Fibroblast of lung (primary cell): ENCODE data around the gene GSE1. TPM values are rescaled to one million over a fixed set of nuclear protein-coding genes. Genes with fewer than 3 reads are reported as not detected.

Source experiments
- DNase-seq, 2 donors: peaks; one replicate each; pipeline versions ENCODE4 v3.0.0 to v3.0.0-alpha.2; 2010; ENCODE audit warnings: low read depth in 2 of 2
- H2AFZ ChIP-seq: 2 replicates; pipeline ENCODE4 v1.5.1; 2012; ENCODE audit warnings: low read length, control low read depth, inconsistent platforms
- H3K27ac ChIP-seq: 2 replicates; pipeline ENCODE4 v1.5.1; 2011; ENCODE audit warnings: low read length, control low read depth; ENCODE audit not compliant: insufficient read depth
- H3K27me3 ChIP-seq: 2 replicates; pipeline ENCODE4 v1.5.1; 2011; ENCODE audit warnings: mild to moderate bottlenecking, low read length; ENCODE audit not compliant: control insufficient read depth, insufficient read depth
- H3K36me3 ChIP-seq: 2 replicates; pipeline ENCODE4 v1.5.1; 2011; ENCODE audit warnings: low read length; ENCODE audit not compliant: control insufficient read depth, insufficient read depth
- H3K4me1 ChIP-seq: 2 replicates; pipeline ENCODE4 v1.5.1; 2011; ENCODE audit warnings: low read length; ENCODE audit not compliant: control insufficient read depth, insufficient read depth; ENCODE audit errors: extremely low read depth
- H3K4me2 ChIP-seq: 2 replicates; pipeline ENCODE4 v1.5.1; 2011; ENCODE audit warnings: low read length, control low read depth; ENCODE audit not compliant: insufficient read depth; ENCODE audit errors: extremely low read depth
- H3K4me3 ChIP-seq, 4 experiments: fragments of 200-600 bp in 1 of 4; sonication (generic) in 1 of 4; replicated peaks in 1 of 4; 2 replicates each; pipeline ENCODE4 v1.5.1; 2011 to 2016; ENCODE audit warnings: low read length in 4 of 4, low read depth in 3 of 4, mild to moderate bottlenecking in 3 of 4, control low read depth in 2 of 4, inconsistent platforms in 1 of 4, mixed read lengths in 1 of 4; ENCODE audit not compliant: insufficient read depth in 1 of 4; ENCODE audit errors: control extremely low read depth in 1 of 4
- H3K79me2 ChIP-seq: 2 replicates; pipeline ENCODE4 v1.5.1; 2012; ENCODE audit warnings: mild to moderate bottlenecking, low read length, inconsistent platforms; ENCODE audit not compliant: control insufficient read depth, insufficient read depth
- H3K9ac ChIP-seq: 2 replicates; pipeline ENCODE4 v1.5.1; 2011; ENCODE audit warnings: mild to moderate bottlenecking, low read length, control low read depth; ENCODE audit not compliant: insufficient read depth
- H3K9me3 ChIP-seq: 2 replicates; pipeline ENCODE4 v1.5.1; 2012; ENCODE audit warnings: low read depth, low read length; ENCODE audit not compliant: control insufficient read depth, insufficient read depth
- H4K20me1 ChIP-seq: 2 replicates; pipeline ENCODE4 v1.5.1; 2011; ENCODE audit warnings: low read length; ENCODE audit not compliant: control insufficient read depth, insufficient read depth; ENCODE audit errors: extremely low read depth
- EZH2 ChIP-seq: IDR thresholded peaks from 2 replicates; pipeline ENCODE4 v1.5.1; 2012; ENCODE audit warnings: low read length, control low read depth, mild to moderate bottlenecking; ENCODE audit errors: missing control alignments
- polyA plus RNA-seq, 2 donors: library from polyadenylated mRNA; depleted of rRNA in 1 of 2; stranded (reverse) in 1 of 2; unstranded in 1 of 2; fragments of >200 nt; gene quantifications; 2 replicates each; pipeline ENCODE4 v1.2.1, GENCODE V29; 2011 to 2012; ENCODE audit warnings: missing spikeins in 1 of 2
- total RNA-seq: library from RNA; depleted of rRNA; stranded (reverse); fragments of >200 nt; gene quantifications from 2 replicates; pipeline ENCODE4 v1.2.1, GENCODE V29; 2014
- TF ChIP-seq, protein P1 (sequence below), 2 donors: IDR thresholded peaks in 1 of 2; conservative IDR thresholded peaks in 1 of 2; 1 replicate in 1 of 2; 2 replicates in 1 of 2; pipeline ENCODE4 v1.5.1; 2011 to 2012; ENCODE audit warnings: low read length in 2 of 2, control low read depth in 1 of 2, inconsistent platforms in 1 of 2, low read depth in 1 of 2, mild to moderate bottlenecking in 1 of 2

The GSE1 gene
- total and polyA plus RNA-seq, 2 donors (not counting 1 experiment from before 2014, with no cell fraction given) = 11.0 to 35.7 TPM

DNA sequence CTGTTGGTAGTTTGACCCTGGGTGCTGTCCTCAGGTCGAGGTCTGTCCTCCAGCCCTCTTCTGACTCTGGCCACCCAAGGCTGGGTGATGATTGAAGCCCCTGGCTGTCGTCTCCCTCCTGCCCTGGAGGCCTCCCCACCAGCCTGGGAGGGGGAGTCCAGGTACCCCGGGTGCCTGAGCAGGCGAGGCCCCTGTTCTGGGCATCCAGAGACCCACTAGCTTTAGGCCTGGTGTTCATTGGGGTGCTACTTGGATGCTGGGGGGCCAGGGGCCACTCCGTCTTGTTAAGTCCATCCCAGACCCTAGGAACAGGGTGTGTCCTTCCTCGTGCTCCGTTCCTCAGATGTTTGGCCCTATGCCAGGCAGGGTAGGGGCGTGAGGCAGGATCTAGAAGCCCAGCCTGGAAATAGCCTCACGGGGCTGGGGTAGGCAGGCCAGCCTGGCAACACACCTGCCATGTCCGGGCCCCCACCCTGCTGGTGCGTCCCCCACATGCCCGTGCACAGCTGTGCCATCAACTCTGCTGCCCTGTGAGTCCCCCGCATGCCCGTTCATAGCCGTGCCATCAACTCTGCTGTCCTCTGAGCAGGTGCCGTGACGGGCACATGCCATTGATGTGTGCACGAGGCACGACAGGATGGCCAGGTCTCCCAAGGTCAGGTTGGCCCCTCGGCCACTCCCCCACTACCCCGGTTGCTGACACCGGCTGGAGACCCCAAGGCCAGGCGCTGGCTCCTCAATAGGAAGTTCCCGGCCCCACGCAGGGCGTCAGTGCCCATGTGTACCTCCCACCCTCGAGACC lies 38.7 kb downstream of the GSE1 start:
- Histone ChIP-seq H3K4me1 (peaks cover 10% of the 10 kb centered on the region), H3K27ac (no peak overlapping the region), H2AFZ (no peak overlapping the region), H3K4me2 (no peak overlapping the region), H3K4me3 (no peak overlapping the region), H3K9me3 (no peaks in the 10 kb centered on the region), H3K79me2 (no peaks in the 10 kb centered on the region), H3K36me3 (peaks cover 20% of the 10 kb centered on the region), H3K27me3 (no peaks in the 10 kb centered on the region), H3K9ac (no peak overlapping the region), H4K20me1 (no peaks in the 10 kb centered on the region)
- TF ChIP-seq, protein P1, sequence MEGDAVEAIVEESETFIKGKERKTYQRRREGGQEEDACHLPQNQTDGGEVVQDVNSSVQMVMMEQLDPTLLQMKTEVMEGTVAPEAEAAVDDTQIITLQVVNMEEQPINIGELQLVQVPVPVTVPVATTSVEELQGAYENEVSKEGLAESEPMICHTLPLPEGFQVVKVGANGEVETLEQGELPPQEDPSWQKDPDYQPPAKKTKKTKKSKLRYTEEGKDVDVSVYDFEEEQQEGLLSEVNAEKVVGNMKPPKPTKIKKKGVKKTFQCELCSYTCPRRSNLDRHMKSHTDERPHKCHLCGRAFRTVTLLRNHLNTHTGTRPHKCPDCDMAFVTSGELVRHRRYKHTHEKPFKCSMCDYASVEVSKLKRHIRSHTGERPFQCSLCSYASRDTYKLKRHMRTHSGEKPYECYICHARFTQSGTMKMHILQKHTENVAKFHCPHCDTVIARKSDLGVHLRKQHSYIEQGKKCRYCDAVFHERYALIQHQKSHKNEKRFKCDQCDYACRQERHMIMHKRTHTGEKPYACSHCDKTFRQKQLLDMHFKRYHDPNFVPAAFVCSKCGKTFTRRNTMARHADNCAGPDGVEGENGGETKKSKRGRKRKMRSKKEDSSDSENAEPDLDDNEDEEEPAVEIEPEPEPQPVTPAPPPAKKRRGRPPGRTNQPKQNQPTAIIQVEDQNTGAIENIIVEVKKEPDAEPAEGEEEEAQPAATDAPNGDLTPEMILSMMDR (conservative IDR thresholded peaks at IDR 0.05 in 1 of 2, IDR thresholded peaks at IDR 0.05 in 1 of 2; ENCODE audit: low read depth in 1 of 2, low read length in 2 of 2) = no peak
- TF ChIP-seq EZH2 = no peak
- DNase-seq = peak in 1 of 2 donors; percentile 21

DNA sequence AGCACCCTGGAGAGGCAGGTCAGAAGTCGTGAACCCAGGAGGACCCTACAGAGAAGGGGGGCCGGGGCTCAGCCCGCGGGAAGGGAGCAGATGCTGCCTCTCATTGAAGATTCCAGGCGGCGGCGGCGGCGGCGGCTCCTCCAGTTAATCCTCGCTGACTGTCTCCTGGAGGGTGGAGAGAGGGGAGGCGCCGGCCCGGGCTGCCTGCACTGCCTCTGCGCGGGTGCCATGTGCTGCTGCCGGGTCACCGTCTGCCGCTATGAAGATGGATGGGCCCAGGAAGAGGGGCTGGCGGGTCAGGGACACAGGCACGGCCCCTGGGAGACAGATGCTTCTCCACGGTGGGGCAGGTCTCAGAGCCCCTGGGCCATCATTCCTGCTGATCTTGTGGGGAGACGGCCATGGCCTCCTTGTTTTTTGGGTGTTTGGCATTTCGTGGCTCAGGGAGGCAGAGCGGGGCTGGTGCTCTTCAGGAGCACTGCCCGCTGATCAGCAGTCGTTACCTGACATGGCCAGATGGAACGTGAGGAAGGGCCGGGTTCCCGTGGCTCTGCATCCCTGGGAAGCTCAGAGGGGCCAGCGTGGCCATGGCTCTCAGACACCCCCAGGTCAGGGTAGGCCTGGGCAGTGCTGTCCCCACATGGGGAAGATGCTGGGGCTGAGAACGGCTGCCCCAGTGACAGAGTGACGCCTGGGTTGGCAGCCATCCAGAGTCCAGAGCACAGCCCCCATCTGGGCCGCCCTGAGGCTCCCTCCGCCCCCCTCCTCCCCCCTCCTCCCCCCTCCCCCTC lies 39.5 kb downstream of the GSE1 start:
- Histone ChIP-seq H3K9me3 (no peaks in the 10 kb centered on the region), H2AFZ (no peak overlapping the region), H3K9ac (peak overlapping the region; percentile 24), H3K27ac (peak overlapping the region; percentile 58), H3K4me2 (peak overlapping the region; percentile 38), H3K4me1 (peaks cover 10% of the 10 kb centered on the region), H3K79me2 (no peaks in the 10 kb centered on the region), H3K36me3 (peaks cover 22% of the 10 kb centered on the region), H4K20me1 (no peaks in the 10 kb centered on the region), H3K4me3 (no peak overlapping the region), H3K27me3 (no peaks in the 10 kb centered on the region)
- TF ChIP-seq, protein P1 (conservative IDR thresholded peaks at IDR 0.05 in 1 of 2, IDR thresholded peaks at IDR 0.05 in 1 of 2; ENCODE audit: low read depth in 1 of 2, low read length in 2 of 2) = no peak
- no peak for TF ChIP-seq EZH2
- DNase-seq = peak; percentile 42 to 53

DNA sequence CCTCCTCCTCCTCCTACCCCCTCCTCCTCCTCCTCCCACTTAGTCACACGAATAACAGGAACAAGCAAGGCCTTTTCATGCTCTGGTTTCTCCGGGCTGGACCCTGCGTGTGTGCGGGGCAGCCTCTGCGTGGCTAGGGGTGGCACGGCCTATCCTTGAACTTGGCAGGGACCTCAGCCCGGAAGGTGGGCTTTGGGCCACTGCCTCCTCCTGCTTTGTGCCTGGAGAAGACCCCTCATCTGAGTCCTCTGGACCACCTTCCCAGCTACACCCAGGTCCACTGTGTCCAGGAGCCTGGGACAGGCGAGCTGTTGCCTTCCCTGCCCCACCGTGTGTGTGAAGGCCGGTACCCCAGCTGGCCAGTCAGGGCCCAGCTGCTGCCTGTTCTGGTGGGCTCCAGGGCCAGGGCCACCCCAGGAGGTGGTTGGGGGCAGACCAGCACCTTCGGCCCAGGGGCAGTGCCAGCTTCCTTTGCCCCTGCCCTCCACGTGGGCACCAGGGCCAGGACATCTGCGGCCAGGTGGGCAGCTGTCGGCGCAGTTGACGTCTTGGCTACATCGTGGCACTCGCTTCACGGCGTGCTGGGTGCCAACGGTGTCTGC lies 40.3 kb downstream of the GSE1 start:
- H3K9me3 ChIP-seq = no peaks in the 10 kb centered on the region
- no peaks in the 10 kb centered on the region for H3K79me2 ChIP-seq
- H3K27me3 ChIP-seq = no peaks in the 10 kb centered on the region
- TF ChIP-seq, protein P1 (conservative IDR thresholded peaks at IDR 0.05 in 1 of 2, IDR thresholded peaks at IDR 0.05 in 1 of 2; ENCODE audit: low read depth in 1 of 2, low read length in 2 of 2) = no peak
- no peak for TF ChIP-seq EZH2
- DNase-seq = peak in 1 of 2 donors; percentile 40
- no peak overlapping the region for H2AFZ ChIP-seq
- H3K36me3 ChIP-seq = peaks cover 22% of the 10 kb centered on the region
- H3K27ac ChIP-seq = peak overlapping the region; percentile 27
- H4K20me1 ChIP-seq = no peaks in the 10 kb centered on the region
- no peak overlapping the region for H3K4me3 ChIP-seq
- peak overlapping the region; percentile 16 for H3K9ac ChIP-seq
- H3K4me2 ChIP-seq = no peak overlapping the region
- H3K4me1 ChIP-seq = peaks cover 10% of the 10 kb centered on the region
